Hepatocyte (in vitro differentiated cells): ENCODE data around the gene INTS4.
"Not testable (repeated sequence)": the region's sequence is repeated elsewhere in the genome, so short reads cannot be mapped to it uniquely, and the experiment has no call there.

Experiments used
- EZH2 ChIP-seq: fragments of 200-600 bp; sonication (generic); IDR thresholded peaks from 2 replicates; pipeline ENCODE4 v1.6.1; 2016; ENCODE audit warnings: antibody characterized with exemption, mild to moderate bottlenecking, borderline replicate concordance
- TF ChIP-seq, protein P1 (sequence below): fragments of 200-600 bp; sonication (generic); IDR thresholded peaks from 2 replicates; pipeline ENCODE4 v1.5.1; 2016; ENCODE audit warnings: antibody characterized with exemption, mild to moderate bottlenecking; ENCODE audit not compliant: poor library complexity

DNA sequence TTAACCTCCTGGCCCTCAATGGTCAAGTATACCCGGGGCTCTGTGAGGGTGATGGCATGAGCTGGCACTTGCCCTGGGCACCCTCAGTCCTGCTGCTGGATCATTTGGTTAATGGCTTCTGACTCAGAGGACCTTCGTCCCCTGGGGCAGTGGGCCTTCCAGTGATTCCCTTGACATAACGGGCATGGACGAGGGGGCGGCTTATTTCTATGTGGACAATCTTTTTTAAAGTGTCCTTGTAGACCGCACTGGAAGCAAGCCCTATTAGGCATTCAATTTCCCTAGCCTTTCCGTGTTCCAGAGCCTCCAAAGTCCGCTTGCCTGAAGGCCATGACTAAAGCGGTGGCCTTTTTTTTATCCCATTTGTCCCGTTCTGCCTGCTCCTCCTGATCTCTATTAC, 133.0 kb downstream of the INTS4 start:
- TF ChIP-seq, protein P1, sequence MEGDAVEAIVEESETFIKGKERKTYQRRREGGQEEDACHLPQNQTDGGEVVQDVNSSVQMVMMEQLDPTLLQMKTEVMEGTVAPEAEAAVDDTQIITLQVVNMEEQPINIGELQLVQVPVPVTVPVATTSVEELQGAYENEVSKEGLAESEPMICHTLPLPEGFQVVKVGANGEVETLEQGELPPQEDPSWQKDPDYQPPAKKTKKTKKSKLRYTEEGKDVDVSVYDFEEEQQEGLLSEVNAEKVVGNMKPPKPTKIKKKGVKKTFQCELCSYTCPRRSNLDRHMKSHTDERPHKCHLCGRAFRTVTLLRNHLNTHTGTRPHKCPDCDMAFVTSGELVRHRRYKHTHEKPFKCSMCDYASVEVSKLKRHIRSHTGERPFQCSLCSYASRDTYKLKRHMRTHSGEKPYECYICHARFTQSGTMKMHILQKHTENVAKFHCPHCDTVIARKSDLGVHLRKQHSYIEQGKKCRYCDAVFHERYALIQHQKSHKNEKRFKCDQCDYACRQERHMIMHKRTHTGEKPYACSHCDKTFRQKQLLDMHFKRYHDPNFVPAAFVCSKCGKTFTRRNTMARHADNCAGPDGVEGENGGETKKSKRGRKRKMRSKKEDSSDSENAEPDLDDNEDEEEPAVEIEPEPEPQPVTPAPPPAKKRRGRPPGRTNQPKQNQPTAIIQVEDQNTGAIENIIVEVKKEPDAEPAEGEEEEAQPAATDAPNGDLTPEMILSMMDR: not testable (repeated sequence)
- TF ChIP-seq EZH2: not testable (repeated sequence)
